ENCODE measurements around the gene HEYL.

- TF ChIP-seq POLR2A (IDR thresholded peaks at IDR 0.05) (no peak), CTCF (IDR thresholded peaks at IDR 0.05) (no peak)
Measured at GRCh38 chr1:39632682-39633417, 6.6 kb downstream of the HEYL start.
